Left ventricle myocardium superior (tissue), 1 donor: ENCODE results near the gene AMH. TPM values are rescaled to one million over a fixed set of nuclear protein-coding genes. Genes with fewer than 3 reads are reported as not detected.

Experiments
- ATAC-seq: fragments of 200-7000 bp; cut with Tn5 transposase; one replicate; pipeline ENCODE4 v1.9.1; 2020; ENCODE audit warnings: mild to moderate bottlenecking, moderate library complexity
- DNase-seq: peaks from one replicate; pipeline ENCODE4 v3.0.0-alpha.2; 2020
- intact Hi-C: fragments of 100-400 bp; cut with micrococcal nuclease; formaldehyde crosslinking; loops from one replicate; pipeline ENCODE4 v1.11.0; 2022
- total RNA-seq: library from RNA; stranded (reverse); fragmentation: NEBNext Ultra II Directional; extraction: Animal tissue kit (Norgen Biotek cat#: 25700); gene quantifications from one replicate; pipeline ENCODE4 v1.2.1, GENCODE V29; 2021
- donor health status: DM: no; HTN: yes; CAD: no; lungs with severe emphysema.

Gene AMH
- total RNA-seq, 1 donor from 2014 or later, result 1.6 TPM

DNA sequence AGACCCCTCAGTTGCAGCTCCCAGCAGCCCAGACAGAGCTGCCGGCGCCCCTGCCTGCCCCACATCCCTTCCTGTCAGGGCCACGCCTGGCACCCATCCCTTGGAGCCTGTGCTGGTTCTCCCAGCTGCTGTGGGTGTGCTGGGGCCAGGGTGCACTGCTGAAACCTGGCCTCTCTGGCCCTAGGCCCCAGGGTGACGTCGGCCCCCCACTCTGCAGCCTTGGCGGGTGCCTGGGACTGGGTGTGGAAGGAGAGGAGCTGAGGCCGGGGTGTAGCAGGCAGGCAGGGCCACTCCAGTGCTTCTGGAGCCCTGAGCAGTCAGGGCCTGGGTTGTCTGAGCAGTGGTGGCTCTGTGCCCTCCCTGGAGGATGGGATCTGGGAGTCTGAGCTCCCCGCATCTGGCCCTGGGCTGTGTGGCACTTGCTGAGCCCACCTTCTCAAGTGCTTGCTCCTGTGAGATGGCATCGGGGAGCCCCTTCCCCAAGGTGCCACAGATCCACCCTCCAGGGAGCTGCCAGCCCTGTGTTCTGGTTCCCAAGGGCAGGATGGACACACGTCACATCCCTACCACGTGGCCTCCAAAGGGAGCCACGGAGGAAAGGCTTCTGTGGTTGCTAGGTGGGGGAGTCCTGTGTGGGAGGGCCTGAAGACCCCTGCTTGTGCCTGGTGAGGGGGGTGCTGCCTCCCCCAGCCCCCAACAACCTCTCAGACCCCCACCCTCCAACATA is 18.2 kb upstream of the AMH start:
- intact Hi-C loops, result no loop called here
- DNase-seq (no peak), ATAC-seq (no peak)

GRCh38 chr19:2231621-2232221 is 17.4 kb upstream of the AMH start:
- intact Hi-C loops, result no loop called here
- DNase-seq, result no peak
- no peak for ATAC-seq

DNA sequence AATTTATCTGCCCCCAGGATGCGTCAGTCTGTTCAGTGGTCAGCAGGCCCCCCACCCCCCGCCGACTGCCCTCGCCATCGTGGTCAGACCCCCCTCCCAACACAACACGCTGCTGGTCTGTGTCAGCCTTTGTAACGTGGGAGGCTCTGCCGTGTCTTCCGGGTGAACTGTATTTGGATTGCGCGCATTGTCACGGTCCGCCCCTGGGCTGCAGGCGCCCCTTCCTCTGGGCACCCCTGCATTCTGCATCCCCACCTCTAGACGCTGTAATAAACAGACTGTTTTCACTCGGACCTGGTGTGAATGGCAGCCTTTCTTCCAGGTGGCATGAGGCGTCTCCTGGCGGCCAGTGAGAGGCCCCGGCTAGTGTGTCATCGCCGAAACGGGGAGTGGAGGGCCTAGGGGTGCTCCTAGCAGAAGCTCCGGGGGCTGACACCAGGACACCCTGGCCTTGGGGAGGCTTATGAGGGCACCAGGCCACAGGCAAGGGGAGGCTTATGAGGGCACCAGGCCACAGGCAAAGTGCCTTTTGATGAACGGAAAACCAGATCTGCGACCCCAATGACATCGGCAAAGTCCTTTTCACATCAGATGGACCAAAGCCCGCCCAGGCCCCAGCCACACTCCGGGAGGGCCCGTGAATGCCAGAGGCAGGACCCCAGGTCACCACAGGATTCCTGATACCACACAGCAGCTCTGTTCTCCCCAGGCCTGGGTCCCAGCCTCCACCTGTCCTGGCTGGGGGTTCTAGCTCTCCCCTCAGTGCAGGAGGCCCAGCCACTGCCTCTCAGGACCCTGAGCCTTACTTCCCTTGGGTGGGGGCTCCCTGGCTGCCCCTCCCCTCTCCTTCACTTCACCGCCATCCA is 16.6 kb upstream of the AMH start:
- intact Hi-C loops, result no loop called here
- no peak for DNase-seq

DNA sequence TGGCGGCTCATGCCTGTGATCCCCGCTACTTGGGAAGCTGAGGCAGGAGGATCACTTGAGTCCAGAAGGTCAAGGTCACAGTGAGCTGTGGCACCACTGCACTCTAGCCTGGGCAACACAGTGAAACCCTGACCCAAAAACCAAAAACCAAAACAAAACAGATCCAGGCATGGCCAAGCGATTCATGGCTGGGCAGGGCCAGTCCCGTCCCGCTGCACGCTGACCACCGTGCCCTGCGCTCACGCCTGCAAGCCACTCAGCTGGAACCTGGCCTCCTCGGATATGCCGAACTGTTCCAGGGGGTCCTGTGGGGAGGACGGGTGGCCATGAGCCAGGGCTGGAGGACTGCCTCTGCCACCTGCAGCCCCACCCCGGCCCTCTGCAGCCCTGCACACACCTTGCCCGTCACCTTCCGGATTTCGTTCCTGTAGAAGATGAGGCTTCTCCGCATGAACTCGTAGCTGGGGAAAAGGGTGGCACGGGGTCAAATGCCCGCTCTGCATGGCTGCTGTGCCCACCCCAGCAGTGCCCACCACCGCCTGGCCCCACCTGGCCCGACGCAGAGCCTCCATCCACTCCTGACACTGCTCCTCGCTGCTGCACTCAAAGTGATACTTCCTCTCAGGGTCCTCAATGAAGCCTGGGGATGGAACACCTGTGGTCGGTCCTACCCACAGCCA is 15.4 kb upstream of the AMH start:
- DNase-seq (no peak), ATAC-seq (no peak)
- intact Hi-C loops, result no loop called here

More for the DNA sequence above, 16.6 kb upstream of the AMH start:
- no peak for ATAC-seq

GRCh38 chr19:2234996-2235380 is 14.1 kb upstream of the AMH start:
- intact Hi-C loops, result no loop called here

DNA sequence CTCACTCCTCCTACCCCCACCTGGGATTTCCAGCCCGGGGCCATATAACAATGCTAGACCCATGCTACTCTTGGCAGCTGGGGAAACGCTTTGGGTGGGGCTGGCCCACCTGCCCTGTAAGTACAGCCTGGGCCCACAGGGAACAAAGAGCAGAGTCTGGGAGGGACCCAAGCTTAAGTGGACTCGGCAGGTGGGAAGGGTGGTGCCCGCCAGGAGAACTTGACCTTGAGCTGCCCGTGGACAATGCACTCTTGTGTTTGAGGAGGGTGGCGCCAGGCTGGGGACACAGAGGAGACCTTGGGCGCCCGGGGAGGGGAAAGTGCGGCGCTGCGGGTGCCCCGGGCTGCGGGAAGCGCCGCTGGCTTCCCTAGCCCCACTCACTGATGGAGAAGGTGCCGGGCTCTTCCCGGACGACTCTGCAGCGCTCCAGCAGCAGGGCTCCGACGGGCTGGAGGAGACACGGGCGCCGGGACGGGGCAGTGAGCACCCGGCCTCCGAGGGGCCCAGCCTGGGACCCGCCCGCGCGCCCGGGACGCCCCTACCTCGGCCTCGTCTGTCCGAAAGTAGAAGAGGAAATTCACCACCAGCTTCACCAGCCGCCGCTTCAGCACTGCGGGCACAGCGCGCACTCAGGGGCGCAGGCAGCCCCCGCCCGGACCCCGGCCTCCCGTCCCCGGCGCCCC is 13.6 kb upstream of the AMH start:
- peak; percentile 65 for DNase-seq

More at GRCh38 chr19:2234996-2235380, 14.1 kb upstream of the AMH start:
- DNase-seq, result no peak
- no peak for ATAC-seq

DNA sequence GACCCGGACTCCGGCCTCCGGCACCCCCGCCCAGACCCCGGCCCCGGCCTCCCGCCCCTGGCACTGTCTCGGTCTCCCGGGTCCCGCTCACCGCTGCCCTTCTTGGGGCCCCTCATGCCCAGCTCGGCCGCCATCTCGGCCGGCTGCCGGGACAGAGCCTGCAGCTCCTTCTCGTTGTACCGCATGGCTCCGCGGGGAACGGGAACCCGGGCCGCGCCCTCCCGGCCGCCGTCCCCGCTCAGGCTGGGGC is 13.1 kb upstream of the AMH start:
- ATAC-seq, result no peak
- DNase-seq, result no peak
- intact Hi-C loops, result no loop called here

More for the DNA sequence above, 13.6 kb upstream of the AMH start:
- intact Hi-C loops, result no loop called here
- ATAC-seq, result peak; percentile 19

- DNase-seq, result peak; percentile 98
- intact Hi-C loops, result no loop called here
- peak; percentile 93 for ATAC-seq
Observed at GRCh38 chr19:2236314-2237050, 12.6 kb upstream of the AMH start, which contains the start of the genes PLEKHJ1 and SF3A2. Gene PLEKHJ1, minus strand, starts transcription at chr19:2236329. Its CDS starts 81 bp downstream, at chr19:2236248. Gene SF3A2, plus strand, starts transcription at chr19:2236824. Its CDS starts 6,595 bp downstream, at chr19:2243419.

- ATAC-seq, result no peak
Observed at GRCh38 chr19:2237051-2237868, 11.9 kb upstream of the AMH start.

GRCh38 chr19:2237869-2238153 is 11.3 kb upstream of the AMH start:
- intact Hi-C loops, result no loop called here
- DNase-seq, result no peak
- ATAC-seq, result no peak

More at GRCh38 chr19:2237051-2237868, 11.9 kb upstream of the AMH start:
- no peak for DNase-seq
- intact Hi-C loops, result no loop called here

GRCh38 chr19:2239173-2239572 is 9.9 kb upstream of the AMH start:
- no peak for DNase-seq
- ATAC-seq, result no peak
- intact Hi-C loops, result no loop called here

- DNase-seq, result no peak
- ATAC-seq, result no peak
- intact Hi-C loops, result no loop called here
Observed at GRCh38 chr19:2239771-2240770, 9.1 kb upstream of the AMH start.

- intact Hi-C loops, result no loop called here
- ATAC-seq, result no peak
- no peak for DNase-seq
Observed at GRCh38 chr19:2240881-2241760, 8.0 kb upstream of the AMH start.

DNA sequence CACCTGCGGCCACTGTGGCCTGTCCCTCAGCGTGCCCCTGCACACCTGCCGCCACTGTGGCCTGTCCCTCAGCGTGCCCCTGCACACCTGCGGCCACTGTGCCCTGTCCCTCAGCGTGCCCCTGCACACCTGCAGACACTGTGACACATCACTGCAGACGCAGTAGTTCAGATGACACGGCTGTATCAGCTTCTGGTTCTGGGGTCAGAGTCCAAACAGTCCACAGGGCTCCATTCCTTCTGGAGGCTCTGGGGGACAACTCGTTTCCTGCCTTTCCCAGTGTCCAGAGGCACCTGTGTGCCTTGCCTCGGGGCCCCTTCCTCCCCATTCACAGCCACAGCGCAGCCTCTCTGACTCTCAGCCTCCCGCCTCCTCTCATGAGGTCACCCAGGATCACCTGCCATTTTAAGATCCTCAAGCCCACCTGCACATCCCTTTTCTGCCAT is 7.0 kb upstream of the AMH start:
- ATAC-seq (no peak), DNase-seq (no peak)
- intact Hi-C loops, result no loop called here

DNA sequence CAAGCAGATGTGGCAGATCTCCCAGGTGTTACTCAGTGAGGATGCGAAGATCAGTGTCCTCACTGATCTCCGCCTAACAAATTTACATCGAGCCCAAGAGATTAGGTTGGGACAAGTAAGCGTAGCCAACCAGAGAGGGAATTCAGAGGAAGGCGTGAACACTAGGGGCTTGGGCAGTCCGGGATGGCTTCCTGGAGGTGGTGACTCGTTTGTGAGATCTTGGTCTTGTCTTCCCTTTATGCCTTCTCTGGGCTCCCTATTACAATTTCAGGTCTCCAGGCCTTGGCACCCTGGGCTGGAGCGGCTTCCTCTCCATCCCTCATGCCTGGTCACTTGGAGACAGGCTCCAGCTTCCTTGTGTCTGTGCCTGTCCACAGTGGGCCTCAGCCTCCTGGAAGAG is 6.3 kb upstream of the AMH start:
- ATAC-seq, result no peak
- intact Hi-C loops, result no loop called here
- DNase-seq, result no peak
